ENCODE measurements around the gene TSSK1B. TPM values are rescaled to one million over a fixed set of nuclear protein-coding genes. Genes with fewer than 3 reads are reported as not detected.

Gene TSSK1B
- total and polyA plus RNA-seq, 2 of the 4 experiments (the other 2 are of a cell fraction) = 0.03 to 0.18 TPM

GRCh38 chr5:113397046-113397445 lies 37.7 kb downstream of the TSSK1B start:
- H3K4me2 ChIP-seq (ENCODE audit: low read depth, low read length) = no peak overlapping the region
- no peak overlapping the region for H2AFZ ChIP-seq (replicated peaks; ENCODE audit: low read length, poor library complexity)
- no peaks in the 10 kb centered on the region; the same call in 1 of the 2 replicates for H3K9me1 ChIP-seq (ENCODE audit: insufficient read depth, low read length)
- TF ChIP-seq ELK1 (IDR thresholded peaks at IDR 0.05; ENCODE audit: borderline replicate concordance, low read depth, low read length) (no peak), CTCF (conservative IDR thresholded peaks at IDR 0.05; ENCODE audit: low read depth, low read length) (no peak), POLR2A (IDR thresholded peaks at IDR 0.05; ENCODE audit: low read depth, low read length) (no peak), RAD21 (IDR thresholded peaks at IDR 0.05; ENCODE audit: low read length) (no peak), MAZ (IDR thresholded peaks at IDR 0.05; ENCODE audit: borderline replicate concordance, low read depth, low read length) (no peak), MAFK (IDR thresholded peaks at IDR 0.05; ENCODE audit: low read depth, low read length) (no peak), RCOR1 (IDR thresholded peaks at IDR 0.05; ENCODE audit: insufficient replicate concordance, low read length) (no peak), USF2 (IDR thresholded peaks at IDR 0.05; ENCODE audit: low read depth, low read length) (no peak), CEBPB (IDR thresholded peaks at IDR 0.05; ENCODE audit: low read depth, low read length) (no peak), MXI1 (IDR thresholded peaks at IDR 0.05; ENCODE audit: borderline replicate concordance, low read depth, low read length) (no peak), RFX5 (IDR thresholded peaks at IDR 0.05; ENCODE audit: low read depth, low read length) (no peak), CHD1 (IDR thresholded peaks at IDR 0.05; ENCODE audit: low read depth, low read length) (no peak), SMC3 (IDR thresholded peaks at IDR 0.05; ENCODE audit: low read depth, low read length) (no peak), BHLHE40 (IDR thresholded peaks at IDR 0.05; ENCODE audit: low read depth, low read length) (no peak), FOS (IDR thresholded peaks at IDR 0.05; ENCODE audit: low read depth, low read length) (no peak)
- no peaks in the 10 kb centered on the region for H3K27me3 ChIP-seq (ENCODE audit: control insufficient read depth, insufficient read depth, low read length)
- dilution Hi-C loops (cut with HindIII; ENCODE audit: low sequenced_read_pairs, unreplicated experiment) = no loop called here
- H3K23ac ChIP-seq (ENCODE audit: low read depth, low read length) = no peak overlapping the region
- H3K79me1 ChIP-seq (ENCODE audit: low read depth in 1 of 2, low read length in 2 of 2) = no peaks in the 10 kb centered on the region; a peak in 1 of 4 replicates
- H3K4ac ChIP-seq (ENCODE audit: low read depth, low read length) = no peak overlapping the region
- H2BK120ac ChIP-seq (ENCODE audit: low read depth, low read length) = no peak overlapping the region
- no peak overlapping the region for H4K8ac ChIP-seq (ENCODE audit: low read depth in 2 of 2, low read length in 2 of 2)
- no peak overlapping the region for H3K4me3 ChIP-seq (ENCODE audit: insufficient read depth, low read depth, low read length)
- H3K56ac ChIP-seq (ENCODE audit: extremely low read depth, insufficient read depth, low read length) = no peak overlapping the region
- no peak overlapping the region for H2BK5ac ChIP-seq (ENCODE audit: low read depth, low read length, poor library complexity, severe bottlenecking)
- no peaks in the 10 kb centered on the region for H3K36me3 ChIP-seq (ENCODE audit: control insufficient read depth, insufficient read depth, low read length)
- POLR2A ChIA-PET (ENCODE audit: unreplicated experiment) = no interaction called here
- H3K18ac ChIP-seq (ENCODE audit: low read depth, low read length) = no peak overlapping the region
- no peaks in the 10 kb centered on the region for H4K20me1 ChIP-seq (ENCODE audit: insufficient read depth, low read length)
- H3K9ac ChIP-seq (ENCODE audit: low read depth, low read length) = no peak overlapping the region
- no peaks in the 10 kb centered on the region for H3K4me1 ChIP-seq (ENCODE audit: control insufficient read depth, insufficient read depth, low read length)
- CTCF ChIA-PET = no interaction called here
- no peak for DNase-seq
- no CpG with 5 or more reads among the region's 3 CpGs for WGBS, 2 experiments (ENCODE audit: extremely low coverage in 2 of 2, insufficient read length in 1 of 2)
- intact Hi-C loops (cut with micrococcal nuclease) = no loop called here
- BruUV-seq (replicated peaks) = no TSS peak
- no peak overlapping the region for H2BK20ac ChIP-seq (ENCODE audit: low read depth, low read length)
- no peak overlapping the region for H4K91ac ChIP-seq (ENCODE audit: insufficient read depth, low read depth, low read length)
- no peak overlapping the region for H2BK15ac ChIP-seq (ENCODE audit: low read depth, low read length)
- H3K14ac ChIP-seq (replicated peaks; ENCODE audit: low read depth, low read length) = no peak overlapping the region
- no peak overlapping the region for H3K27ac ChIP-seq (ENCODE audit: insufficient read depth, low read length)
- H3K9me3 ChIP-seq (ENCODE audit: control insufficient read depth, insufficient read depth, low read length) = no peaks in the 10 kb centered on the region
- in situ Hi-C loops (cut with MboI; ENCODE audit: low sequenced_read_pairs) = no loop called here
- no peak overlapping the region for H2AK9ac ChIP-seq (replicated peaks; ENCODE audit: low read depth, low read length, poor library complexity)
- no peak overlapping the region for H2AK5ac ChIP-seq (ENCODE audit: low read depth, low read length)
- H4K5ac ChIP-seq (ENCODE audit: low read depth, low read length) = no peak overlapping the region
- no peak for ATAC-seq (ENCODE audit: low read depth)
